HG03135 (cell line): Measurements from ENCODE around the gene NOS1AP.

Source experiments
- ATAC-seq: cut with Tn5 transposase; IDR thresholded peaks from one replicate; pipeline ENCODE4 v1.9.1; 2021; ENCODE audit warnings: mild to moderate bottlenecking, moderate library complexity; ENCODE audit not compliant: unreplicated experiment

Gene NOS1AP

DNA sequence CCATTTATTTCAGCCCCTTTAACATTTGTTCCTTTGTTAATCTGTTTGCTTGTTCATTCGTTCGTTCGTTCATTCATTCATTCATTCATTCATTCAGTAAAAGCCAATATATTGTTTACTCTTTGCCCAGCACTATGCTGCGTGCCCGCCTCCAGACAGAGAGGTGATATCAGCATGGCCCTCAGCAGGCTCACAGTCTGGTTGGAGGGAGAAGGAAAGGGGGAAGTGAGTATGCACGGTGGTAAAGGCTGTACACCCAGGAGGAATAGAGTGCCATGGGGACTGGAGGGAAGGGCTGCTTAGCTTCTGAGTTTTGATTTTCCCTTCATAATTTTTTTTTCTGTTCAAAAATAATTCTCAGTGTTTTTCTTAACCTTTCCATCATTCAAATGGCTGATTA, 144.7 kb downstream of the NOS1AP start:
- no peak for ATAC-seq

DNA sequence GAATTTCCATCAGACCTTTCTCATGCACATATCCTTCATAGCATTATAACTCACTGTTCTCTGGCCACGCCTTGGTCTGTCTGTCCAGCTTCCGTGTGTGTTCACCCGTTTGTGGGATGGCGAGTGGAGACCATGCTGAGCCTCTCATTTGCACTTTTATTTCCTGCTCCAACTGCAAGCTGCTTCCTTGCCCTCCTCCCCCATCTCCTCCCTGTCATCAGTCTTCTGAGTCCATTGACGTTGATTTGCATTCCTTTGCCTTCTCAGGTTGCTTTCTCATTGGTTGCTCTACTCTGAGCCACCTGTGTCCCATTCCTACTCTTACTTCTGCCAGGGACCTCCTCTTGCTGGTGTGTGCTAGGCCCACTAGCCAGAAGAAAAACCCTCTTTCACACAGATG, 146.4 kb downstream of the NOS1AP start:
- no peak for ATAC-seq

DNA sequence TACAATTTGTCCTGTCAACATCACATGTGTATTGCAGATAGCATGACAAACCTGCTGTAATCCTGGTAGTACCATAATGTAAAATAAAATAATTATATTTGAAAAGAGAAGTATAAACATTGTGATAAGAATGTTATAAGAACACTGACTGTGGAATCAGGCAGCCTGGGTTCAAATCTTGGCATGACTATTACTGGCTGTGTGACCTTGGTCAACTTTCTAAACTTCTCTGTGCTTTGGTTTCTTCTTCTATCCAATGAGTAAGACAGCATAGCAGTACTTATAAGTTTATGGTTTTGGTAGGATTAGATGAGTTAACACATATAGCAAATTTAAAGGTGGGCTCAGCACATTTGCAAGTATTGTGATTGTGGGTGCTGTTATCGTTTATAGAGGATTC, 147.1 kb downstream of the NOS1AP start:
- ATAC-seq: no peak

DNA sequence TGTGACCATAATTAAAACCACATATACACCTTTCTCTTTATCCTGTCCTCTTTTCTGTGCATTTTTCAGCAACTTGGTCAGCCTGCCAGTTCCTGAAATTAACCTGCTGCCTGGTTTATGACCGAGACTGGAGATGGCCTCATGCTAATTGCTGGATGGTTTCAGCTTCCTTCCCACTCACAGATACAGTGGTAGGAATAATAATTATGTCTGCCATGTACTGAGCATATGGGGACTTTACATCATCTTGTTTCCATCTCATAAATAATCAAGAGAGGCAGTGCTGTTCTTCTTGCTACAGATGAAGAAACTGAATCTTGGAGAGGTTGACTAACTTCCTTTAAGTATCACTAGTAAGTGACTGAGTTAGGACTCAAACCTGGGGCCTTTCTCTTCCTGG, 148.2 kb downstream of the NOS1AP start:
- no peak for ATAC-seq

DNA sequence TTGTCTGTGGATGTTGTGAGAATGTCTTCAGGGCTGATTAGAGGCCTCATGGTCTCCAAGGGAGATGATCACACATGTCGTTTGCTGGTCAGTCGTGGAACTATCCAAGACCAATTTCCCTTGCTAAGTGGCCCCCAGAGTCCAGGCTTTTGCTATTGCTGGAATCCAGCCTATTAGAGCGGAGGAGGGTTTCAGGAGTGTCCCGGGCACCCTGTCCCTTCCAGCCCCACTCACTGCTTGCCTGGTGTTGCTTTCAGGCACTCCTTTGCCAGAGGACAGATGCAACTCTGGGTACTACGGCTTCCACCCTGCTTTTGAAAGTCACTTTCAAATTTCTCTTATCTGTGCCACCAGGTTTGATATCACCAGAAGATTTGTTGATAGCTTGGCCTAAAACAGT, 149.1 kb downstream of the NOS1AP start:
- no peak for ATAC-seq

DNA sequence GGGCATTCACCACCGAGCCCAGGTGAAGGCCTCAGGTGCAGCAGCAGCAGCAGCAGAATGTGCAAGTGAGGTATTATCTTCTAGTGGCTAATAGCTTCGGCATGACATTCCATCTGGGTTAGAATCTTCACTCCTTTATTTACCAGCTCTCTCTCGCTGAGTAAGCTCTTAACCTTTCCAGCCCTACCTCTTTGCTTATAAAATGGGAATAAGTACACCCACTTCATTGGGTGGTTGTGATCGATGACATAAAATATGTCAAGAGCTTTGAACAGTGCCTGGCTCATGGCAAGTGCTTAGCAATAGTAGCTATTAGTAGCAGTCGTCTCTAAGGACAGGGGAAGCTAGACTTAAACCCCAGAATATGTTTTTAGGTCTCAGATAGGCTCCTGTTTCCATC, 149.5 kb downstream of the NOS1AP start:
- ATAC-seq: no peak

DNA sequence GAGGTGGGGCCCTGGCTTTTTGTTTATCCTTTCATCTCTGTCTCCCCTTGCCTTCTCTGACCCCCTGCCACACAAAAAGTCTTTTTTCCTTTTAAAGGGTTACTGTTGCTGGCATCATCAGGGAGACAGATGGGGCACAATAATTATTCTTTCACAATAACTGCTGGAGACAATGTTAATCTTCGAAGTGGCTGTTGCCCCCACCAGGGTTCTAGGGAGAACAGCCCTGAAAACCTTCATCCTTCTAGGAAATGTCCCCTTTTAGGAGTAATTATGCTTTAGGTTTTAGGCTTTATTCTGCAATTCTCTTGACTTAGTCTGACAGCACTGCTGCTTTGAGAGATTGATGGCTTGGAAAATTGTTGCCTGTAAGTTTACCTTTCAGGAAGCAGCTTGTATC, 150.0 kb downstream of the NOS1AP start:
- no peak for ATAC-seq

DNA sequence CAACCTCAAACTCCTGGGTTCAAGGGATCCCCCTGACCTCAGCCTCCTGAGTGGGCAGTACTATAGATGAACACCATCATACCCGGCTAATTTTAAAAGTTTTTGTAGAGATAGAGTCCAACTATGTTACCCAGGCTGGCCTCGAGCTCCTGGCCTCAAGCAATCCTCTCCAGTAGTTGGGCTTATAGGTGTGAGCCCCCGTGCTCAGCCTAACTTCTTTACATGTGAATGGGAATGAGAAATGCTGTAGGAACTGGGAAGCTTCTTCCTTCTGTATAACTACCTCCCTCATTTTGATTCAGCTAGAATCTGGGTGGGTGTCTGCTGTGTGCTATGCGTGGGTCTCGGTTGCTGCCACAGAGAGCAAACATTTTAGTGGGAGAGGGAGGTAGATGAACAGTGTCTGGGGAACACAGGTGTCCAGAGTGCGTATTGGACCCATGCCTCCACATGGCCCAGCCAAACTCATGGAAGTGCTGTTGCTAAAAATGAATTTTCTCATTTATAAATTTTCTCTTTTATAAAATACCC, 150.6 kb downstream of the NOS1AP start:
- ATAC-seq: no peak

DNA sequence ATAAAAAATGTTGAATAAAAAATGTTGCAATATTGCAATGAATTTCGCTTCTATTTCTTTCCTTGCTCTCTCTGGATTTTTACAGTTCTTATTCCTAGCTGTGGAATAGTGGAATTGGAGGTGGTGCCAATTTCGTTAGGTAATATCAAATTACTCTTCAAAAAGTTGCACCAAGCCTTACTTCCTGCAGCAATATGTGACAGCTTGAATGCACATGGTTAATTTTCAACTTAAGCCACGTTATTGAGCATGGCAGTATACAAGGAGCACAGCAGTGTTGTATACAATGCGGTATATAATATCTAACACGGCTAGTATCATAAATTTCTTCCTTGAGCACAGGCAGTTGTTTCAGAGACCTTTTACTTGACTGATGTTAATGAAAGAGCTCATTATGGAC, 152.5 kb downstream of the NOS1AP start:
- no peak for ATAC-seq

DNA sequence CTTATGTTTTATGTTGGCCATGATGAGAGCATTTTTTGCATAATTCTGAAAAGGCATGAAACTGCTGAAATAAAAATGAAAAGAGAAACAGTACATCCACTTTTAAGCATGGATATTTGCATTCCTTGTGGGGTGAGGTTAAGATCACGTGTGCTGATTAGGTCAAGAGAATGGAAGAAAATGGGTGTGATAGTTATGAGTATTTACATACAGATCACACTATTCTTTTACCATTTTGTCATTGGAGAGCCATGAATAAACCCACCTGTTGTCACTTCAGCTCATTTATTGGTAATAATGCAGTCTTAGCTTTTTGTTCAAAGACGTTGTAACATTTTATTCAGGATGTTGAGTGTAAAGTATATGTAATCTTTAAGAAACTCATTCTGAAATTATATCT, 153.2 kb downstream of the NOS1AP start:
- ATAC-seq: no peak

DNA sequence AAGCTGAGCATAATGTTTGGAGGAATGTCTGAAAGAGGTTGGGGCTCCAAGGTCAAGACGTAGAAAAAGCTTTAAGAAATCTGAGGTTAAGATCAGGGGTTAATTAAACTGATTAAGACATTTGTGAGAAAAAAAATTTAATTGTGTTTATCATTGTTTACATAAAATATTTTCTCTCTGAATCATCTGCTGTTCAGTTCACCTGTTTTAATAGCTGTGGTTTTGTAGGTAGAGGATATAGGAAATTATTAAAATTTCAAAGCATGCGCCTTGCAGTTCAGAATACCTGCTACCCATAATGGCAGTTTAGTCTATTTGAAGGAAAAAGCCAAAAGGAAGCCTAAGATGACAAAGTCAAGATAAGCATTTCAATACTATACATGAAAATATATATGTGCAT, 154.0 kb downstream of the NOS1AP start:
- ATAC-seq: no peak

DNA sequence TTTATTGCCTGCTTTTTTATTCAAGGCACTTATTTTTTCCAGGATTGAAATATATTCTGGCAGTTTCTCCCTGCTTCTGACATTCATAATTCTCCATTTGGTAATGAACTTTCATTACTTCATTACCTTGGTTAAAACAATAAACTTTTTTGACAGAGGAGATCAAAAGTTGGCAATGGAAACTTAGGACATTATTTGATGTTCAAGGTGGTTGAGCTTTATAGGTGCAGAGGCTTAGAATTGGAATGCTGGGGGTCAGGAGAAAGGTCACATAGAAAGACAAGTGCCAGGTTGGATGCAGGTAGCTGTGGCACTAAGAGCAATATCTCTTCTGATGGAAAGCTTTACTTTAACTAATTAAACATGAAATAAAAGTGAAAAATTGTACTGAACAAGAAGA, 154.8 kb downstream of the NOS1AP start:
- no peak for ATAC-seq

DNA sequence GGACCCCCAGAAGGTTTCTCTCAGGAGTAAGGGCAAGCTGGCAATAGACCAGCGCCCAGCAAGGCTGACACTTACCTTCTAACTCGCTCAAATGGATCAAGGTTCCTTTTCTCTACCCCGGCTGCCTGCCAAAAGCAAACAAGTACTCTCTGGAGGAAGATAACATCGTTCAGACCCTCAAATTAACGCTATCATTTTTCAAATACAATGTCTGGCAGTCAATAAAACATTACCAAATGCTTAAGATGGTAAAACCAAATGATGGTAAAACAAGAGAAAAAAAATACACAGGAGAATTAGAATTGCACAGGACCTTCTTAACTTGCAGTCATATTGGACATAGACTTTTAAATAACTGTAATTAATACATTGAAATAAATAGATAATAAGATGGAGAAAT, 159.1 kb downstream of the NOS1AP start:
- no peak for ATAC-seq

DNA sequence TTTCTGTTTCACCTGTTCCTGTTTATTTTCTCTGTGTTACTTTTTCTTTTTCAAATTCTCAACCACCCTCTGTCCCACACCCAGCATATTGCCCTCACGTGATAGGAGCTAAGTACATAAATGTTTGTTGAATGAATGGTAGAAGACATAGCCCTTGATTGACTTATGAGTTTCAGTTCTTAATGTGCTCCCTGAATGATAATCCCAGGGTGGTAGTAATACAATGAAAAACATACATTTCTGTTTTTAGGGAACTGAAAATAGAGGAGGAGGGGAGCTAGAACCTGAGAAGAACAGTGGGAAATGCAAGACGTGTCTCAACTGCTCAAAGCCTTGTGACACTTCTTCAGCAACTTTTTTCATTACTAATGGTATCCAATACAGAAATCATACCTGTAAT, 160.1 kb downstream of the NOS1AP start:
- no peak for ATAC-seq

DNA sequence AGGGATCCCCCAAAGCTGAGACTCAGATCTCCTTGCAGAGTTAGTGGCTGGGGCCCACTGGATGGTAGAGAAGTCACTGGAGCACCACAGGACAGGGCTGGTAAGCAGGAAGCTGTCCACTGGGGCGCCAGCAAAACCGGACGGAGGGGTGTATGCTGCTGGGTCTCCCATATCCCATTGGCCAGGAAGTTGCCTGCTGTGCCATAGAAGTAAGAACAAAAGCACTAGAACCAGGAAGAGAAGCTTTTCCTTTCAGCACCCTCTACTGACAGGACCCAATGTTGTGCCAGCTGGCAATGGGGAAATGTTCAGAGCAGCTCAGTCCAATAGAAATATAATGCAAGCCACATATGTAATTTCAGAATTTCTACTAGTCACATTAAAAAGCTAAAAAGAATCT, 160.6 kb downstream of the NOS1AP start:
- no peak for ATAC-seq

DNA sequence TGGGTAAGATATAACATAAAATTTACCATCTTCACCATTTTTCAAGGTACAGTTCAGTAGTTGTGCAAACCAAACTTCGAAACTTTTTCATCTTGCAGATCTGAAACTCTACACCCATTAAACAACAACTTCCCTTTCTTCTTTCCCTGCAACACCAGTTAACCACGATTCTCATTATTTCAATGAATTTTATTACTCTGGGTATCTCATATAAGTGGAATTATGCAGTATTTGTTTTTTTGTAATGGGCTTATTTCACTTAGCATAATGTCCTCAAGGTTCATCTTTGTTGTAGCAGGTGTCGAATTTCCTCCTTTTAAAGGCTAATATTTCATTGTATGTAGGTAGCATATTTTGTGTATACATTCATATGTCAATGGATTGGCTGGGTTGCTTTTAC, 161.0 kb downstream of the NOS1AP start:
- ATAC-seq: no peak

DNA sequence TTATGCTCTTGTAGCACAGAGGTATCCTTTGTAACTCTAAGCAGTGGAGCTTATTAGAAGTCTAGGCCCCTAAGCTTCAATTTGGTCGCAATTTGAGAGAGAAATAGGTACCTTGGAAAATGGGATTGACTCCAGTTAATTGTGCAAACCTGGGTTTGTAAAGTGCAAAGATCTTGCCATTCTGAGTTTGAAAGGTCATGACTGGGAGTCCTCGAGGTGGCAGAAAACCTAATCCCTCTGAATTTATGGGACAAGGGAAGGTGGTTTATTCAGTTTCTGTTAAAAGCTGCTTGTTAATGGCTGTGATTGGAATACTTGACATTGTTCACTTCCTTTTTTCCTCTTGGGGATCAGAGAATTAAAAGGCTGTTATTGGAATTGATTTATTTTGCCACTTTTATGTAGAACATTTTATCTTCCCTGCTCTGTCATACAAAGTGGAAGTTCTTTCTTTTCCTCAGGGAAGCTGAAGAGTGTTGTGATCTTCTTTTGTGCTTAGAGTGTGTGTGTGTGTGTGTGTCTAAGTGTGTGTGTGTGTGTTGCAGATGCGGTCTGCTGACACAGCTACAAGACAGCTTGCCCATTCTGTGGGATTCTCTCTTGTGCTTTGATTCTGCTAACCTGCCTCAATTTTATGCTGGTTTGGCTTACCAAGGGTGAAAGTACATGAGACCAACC, 162.7 kb downstream of the NOS1AP start:
- ATAC-seq: no peak

DNA sequence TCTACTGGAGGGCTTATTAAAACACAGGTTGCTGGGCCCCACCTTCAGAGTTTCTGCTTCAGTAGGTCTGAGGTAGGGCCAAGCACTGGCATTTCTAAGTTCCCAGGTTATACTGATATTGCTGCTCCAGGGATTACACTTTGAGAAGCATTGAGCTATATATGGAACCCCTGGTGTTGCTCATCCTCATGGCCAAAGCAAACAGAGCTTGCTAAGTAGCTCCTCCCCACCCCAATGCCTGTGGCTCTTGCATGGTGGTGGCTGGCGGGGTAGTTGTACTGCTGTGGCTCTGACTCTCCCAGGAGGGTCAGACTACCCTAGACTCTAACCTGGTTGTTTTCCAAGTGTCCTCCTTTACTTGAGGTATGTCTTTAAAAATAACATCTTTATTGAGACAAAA, 163.6 kb downstream of the NOS1AP start:
- no peak for ATAC-seq

DNA sequence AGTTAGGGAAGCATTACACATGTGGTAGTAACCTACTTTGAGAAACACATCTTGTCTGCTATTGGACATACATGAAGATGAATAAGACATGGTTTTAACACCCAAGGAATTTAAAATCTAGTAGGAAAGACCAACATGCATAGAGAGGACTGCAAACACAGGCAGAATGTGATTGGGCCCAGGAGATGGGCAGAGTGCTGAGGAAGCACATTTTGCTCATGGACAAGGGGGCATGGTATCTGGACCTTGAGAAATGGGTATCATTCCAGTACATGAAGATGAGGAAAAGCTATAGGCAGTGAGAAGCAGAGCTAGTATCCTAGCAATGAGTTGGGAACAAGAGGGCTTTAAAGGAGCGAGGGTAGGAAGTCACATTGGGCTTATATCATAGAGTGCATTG, 164.4 kb downstream of the NOS1AP start:
- ATAC-seq: no peak

DNA sequence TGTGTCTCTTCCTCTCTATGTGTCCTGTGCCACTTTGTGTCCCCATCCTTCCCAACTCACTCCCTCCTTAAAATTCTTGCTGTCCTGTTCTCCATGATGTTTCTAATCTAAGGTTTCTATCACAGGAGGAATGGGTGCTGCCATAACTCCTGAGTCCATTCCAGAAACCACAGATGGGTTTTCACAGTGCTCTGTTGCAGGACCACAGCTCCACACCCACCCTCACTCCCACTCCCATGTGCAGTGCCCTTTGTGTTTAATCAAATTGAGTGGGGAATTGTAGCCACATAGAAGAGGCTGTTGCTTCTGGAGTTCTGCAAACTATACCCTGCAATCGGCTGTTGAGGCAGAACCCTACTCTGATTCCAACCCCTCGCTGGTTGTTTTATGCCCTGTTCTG, 165.1 kb downstream of the NOS1AP start:
- no peak for ATAC-seq

DNA sequence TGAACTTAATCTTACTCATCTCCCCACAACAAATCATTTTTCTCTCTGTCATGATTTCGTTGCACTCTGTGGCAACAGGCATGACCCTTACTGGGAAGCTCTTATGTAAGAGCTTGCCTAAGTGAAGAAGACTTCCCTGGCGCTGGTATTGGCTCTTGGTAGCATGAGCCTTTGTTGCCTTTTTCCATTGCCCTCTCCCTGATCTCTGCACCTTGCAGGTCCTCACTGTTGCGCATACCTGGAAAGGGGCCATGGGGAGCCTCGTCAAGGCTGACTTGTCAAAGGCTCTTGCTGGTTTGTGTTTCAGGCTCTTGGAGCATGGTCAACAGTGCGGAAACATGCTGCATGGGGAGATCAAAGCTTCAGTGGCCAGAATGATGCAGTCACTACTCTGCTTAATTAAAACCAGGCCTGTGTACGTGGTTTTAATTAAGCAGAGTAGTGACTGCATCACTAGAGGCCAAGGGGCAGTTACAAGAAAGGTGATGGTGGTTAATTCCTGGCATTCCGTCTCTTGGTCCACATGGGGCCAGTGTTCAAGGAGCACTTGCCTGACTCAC, 165.8 kb downstream of the NOS1AP start:
- no peak for ATAC-seq

DNA sequence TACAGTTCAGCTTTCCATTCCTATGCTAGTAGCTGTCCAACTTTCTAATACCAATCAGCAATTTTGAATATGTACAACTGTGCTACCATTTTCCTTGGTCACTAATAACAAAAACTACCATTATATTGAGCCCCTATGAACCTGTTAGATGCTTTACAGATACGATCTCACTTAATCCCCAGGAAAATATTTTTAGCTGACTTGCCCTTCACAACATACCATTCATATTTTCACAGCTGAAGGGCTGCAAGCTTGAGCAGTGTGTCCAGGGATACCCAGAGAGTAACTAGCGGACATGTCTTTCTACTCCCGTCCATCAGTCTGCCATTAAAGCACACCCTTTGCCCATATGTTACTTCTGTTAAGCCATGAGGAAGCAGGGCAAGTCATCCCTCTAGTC, 166.7 kb downstream of the NOS1AP start:
- no peak for ATAC-seq

DNA sequence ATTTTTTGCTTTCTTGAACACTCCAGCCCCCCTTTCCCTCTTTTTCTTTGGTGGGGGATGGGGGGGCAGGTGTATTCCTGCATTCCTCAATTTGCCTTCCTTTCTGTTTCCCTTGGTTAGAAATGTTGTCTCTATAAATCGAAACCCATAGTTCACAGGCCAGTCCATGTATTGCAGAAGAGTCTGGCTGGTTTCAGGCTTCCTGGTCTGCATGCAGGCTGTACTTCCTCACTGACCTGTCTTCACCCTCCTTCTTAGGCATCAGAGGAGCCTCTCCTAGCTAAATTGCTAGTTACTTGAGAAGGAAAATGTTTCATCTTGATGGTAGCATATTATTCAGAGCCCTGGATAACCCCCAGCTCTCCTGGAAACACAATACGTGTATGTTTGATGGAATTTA, 167.1 kb downstream of the NOS1AP start:
- ATAC-seq: no peak
